ENCODE results near the gene SLC16A6.

The SLC16A6 gene

DNA sequence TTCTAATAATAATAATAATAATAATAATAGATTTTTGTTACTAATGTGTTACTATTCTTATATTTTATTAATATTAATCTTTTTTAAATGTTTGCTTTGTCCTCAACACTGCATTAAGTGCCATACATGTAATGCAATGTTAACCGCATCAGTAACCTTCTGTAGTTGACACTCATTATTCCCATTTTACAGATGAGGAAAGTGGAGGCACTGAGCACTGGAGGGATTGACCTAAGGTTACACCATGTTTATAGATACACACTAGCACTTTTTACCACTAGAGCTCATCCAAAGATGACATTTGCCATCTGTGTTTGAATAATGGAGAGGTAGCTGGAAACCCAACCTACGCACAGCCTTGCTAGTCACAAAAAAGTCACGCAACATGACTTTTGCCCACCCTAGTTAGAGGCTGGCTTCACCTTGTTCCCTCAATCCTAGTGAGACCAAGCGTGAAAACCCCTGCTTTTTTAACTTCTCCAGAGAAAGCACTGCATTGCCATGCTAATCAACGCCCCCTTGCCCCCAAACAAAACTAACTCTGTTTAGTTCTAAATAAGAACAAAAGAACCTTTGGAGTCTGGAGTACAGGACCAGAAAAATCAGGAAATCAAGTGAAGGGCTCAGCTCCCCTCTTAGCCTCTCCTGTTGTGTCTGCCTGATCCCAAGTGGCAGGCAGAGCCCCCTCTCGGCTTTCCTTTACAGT lies 2.7 kb upstream of the SLC16A6 start:
- no peak overlapping the region for H4K12ac ChIP-seq (ENCODE audit: low read depth, low read length)
- H2BK12ac ChIP-seq (ENCODE audit: low read length): peak overlapping the region; percentile 73
- H3K79me1 ChIP-seq (ENCODE audit: low read length): peaks cover 24% of the 10 kb centered on the region
- no peaks in the 10 kb centered on the region for H3K27me3 ChIP-seq (ENCODE audit: insufficient read depth, low read length)
- no peak overlapping the region for H3K4me3 ChIP-seq (ENCODE audit: low read depth, low read length)
- peak overlapping the region; percentile 16 for H3K27ac ChIP-seq (ENCODE audit: low read depth, low read length)
- no peak overlapping the region for H4K91ac ChIP-seq (ENCODE audit: low read depth, low read length)
- no peak overlapping the region for H4K8ac ChIP-seq (ENCODE audit: low read depth, low read length)
- no peak overlapping the region for H2AK5ac ChIP-seq (ENCODE audit: low read length)
- peak overlapping the region; percentile 35 for H3K18ac ChIP-seq (ENCODE audit: low read length)
- H3K4me1 ChIP-seq (ENCODE audit: control insufficient read depth in 1 of 2, insufficient read depth in 2 of 2, low read length in 2 of 2): peaks cover 12 to 13% of the 10 kb centered on the region in 2 experiments
- H3K9ac ChIP-seq (ENCODE audit: low read length): no peak overlapping the region
- H3K14ac ChIP-seq (ENCODE audit: low read length): no peak overlapping the region
- no peak overlapping the region for H3K23ac ChIP-seq (ENCODE audit: low read length)
- H3K36me3 ChIP-seq (ENCODE audit: control insufficient read depth in 1 of 2, insufficient read depth in 2 of 2, low read length in 2 of 2): no peaks in the 10 kb centered on the region
- H2BK5ac ChIP-seq (ENCODE audit: low read depth, low read length, poor library complexity): no peak overlapping the region
- no CpG with 5 or more reads among the region's 6 CpGs for WGBS (ENCODE audit: extremely low coverage, insufficient coverage, insufficient read length)
- no peak for DNase-seq
- no peak overlapping the region for H2AFZ ChIP-seq (ENCODE audit: insufficient read depth, low read length, poor library complexity)
- no peaks in the 10 kb centered on the region for H3K9me3 ChIP-seq (ENCODE audit: insufficient read depth, low read depth, low read length)
- H2BK120ac ChIP-seq (ENCODE audit: insufficient read depth, low read length, poor library complexity): no peak overlapping the region
- H3K4ac ChIP-seq (ENCODE audit: low read depth, low read length): peak overlapping the region; percentile 29
- peaks cover 10% of the 10 kb centered on the region for H3K79me2 ChIP-seq (ENCODE audit: control insufficient read depth, insufficient read depth, low read length, poor library complexity)
- H3K4me2 ChIP-seq (ENCODE audit: low read length): no peak overlapping the region

DNA sequence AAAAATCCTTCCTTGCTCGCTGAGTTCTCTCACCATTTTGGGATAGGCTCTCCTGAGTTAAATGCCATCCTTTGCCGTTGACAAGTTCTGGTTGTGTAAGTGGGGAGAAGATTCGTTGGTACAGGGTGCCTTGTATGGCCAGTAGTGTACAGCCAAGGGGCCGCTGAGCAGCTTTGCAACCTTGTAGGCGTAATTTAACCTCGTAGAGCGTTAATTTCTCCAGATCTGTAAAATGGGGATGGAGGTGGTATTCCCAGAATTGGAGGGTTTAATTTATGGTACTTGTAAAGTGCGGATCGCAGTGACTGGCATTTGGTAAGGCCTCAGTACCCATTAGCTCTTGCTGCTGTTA lies 1.7 kb upstream of the SLC16A6 start:
- Histone ChIP-seq H3K18ac (ENCODE audit: low read length) (no peak overlapping the region), H3K4me2 (ENCODE audit: low read length) (peak overlapping the region; percentile 87), H2BK120ac (ENCODE audit: insufficient read depth, low read length, poor library complexity) (no peak overlapping the region), H3K27me3 (ENCODE audit: insufficient read depth, low read length) (no peaks in the 10 kb centered on the region), H2BK5ac (ENCODE audit: low read depth, low read length, poor library complexity) (no peak overlapping the region), H2AFZ (ENCODE audit: insufficient read depth, low read length, poor library complexity) (no peak overlapping the region), H3K36me3 (ENCODE audit: control insufficient read depth in 1 of 2, insufficient read depth in 2 of 2, low read length in 2 of 2) (no peaks in the 10 kb centered on the region), H3K4me1 (ENCODE audit: control insufficient read depth in 1 of 2, insufficient read depth in 2 of 2, low read length in 2 of 2) (peaks cover 12 to 13% of the 10 kb centered on the region in 2 experiments), H3K4me3 (ENCODE audit: low read depth, low read length) (no peak overlapping the region), H3K4ac (ENCODE audit: low read depth, low read length) (no peak overlapping the region), H2AK5ac (ENCODE audit: low read length) (no peak overlapping the region), H4K8ac (ENCODE audit: low read depth, low read length) (peak overlapping the region; percentile 26), H3K23ac (ENCODE audit: low read length) (no peak overlapping the region), H2BK12ac (ENCODE audit: low read length) (no peak overlapping the region), H3K79me2 (ENCODE audit: control insufficient read depth, insufficient read depth, low read length, poor library complexity) (peaks cover 10% of the 10 kb centered on the region), H3K14ac (ENCODE audit: low read length) (no peak overlapping the region), H3K27ac (ENCODE audit: low read depth, low read length) (peak overlapping the region; percentile 22), H4K91ac (ENCODE audit: low read depth, low read length) (peak overlapping the region; percentile 96), H3K9me3 (ENCODE audit: insufficient read depth, low read depth, low read length) (no peaks in the 10 kb centered on the region), H3K79me1 (ENCODE audit: low read length) (peaks cover 24% of the 10 kb centered on the region), H3K9ac (ENCODE audit: low read length) (no peak overlapping the region), H4K12ac (ENCODE audit: low read depth, low read length) (no peak overlapping the region)
- no CpG with 5 or more reads among the region's 9 CpGs for WGBS (ENCODE audit: extremely low coverage, insufficient coverage, insufficient read length)
- DNase-seq: no peak

DNA sequence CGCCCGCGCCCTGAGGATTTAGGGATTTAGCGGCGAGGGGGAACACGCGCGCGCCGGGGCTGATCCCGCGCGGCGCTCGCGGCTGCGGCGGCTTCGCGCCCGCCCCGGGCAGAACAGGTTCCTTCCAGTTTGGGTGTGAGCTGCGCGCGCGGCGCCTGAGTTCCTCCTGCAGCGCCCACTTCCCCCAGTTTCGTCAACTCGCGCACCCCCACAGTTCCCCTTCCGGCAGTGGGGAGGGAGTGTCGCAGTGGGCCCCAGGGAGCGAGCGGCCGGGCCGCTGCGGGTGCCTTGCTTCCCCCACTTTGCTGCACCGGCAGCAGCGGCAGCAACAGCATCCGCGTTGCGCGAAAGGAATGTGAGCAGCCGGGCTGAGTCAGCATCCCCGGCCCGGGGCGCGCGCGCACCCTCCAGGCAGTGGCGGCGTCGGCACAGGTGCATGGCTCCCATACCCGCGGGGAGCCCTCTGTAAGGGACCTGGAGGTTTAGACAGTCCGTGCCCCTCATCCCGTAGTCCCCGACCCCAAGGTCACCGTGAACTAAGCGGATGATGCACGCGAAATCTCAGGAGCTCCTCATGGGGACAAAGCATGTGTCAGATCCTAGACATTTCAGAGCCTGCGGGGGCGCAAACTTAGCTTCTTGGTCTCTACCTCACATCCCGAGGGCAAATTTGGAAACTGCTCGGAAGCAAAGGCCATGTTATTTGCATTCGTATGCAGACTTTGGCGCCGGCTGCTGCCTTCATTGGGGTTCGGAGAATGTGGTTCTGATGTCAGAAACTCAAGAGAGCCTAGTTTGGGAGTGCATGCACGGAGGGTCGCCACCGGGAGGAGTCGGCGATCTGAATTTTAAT lies 1.1 kb upstream of the SLC16A6 start:
- peak overlapping the region; percentile 96 for H4K91ac ChIP-seq (ENCODE audit: low read depth, low read length)
- no peaks in the 10 kb centered on the region for H3K36me3 ChIP-seq (ENCODE audit: control insufficient read depth in 1 of 2, insufficient read depth in 2 of 2, low read length in 2 of 2)
- peaks cover 24% of the 10 kb centered on the region for H3K79me1 ChIP-seq (ENCODE audit: low read length)
- H3K27me3 ChIP-seq (ENCODE audit: insufficient read depth, low read length): no peaks in the 10 kb centered on the region
- no CpG with 5 or more reads among the region's 76 CpGs for WGBS (ENCODE audit: extremely low coverage, insufficient coverage, insufficient read length)
- H2AFZ ChIP-seq (ENCODE audit: insufficient read depth, low read length, poor library complexity): peak overlapping the region; percentile 93
- no peak overlapping the region for H3K23ac ChIP-seq (ENCODE audit: low read length)
- peak overlapping the region; percentile 79 for H3K27ac ChIP-seq (ENCODE audit: low read depth, low read length)
- peak overlapping the region; percentile 70 for H4K8ac ChIP-seq (ENCODE audit: low read depth, low read length)
- H2BK120ac ChIP-seq (ENCODE audit: insufficient read depth, low read length, poor library complexity): peak overlapping the region; percentile 85
- H2BK5ac ChIP-seq (ENCODE audit: low read depth, low read length, poor library complexity): peak overlapping the region; percentile 81
- H3K4ac ChIP-seq (ENCODE audit: low read depth, low read length): peak overlapping the region; percentile 49
- peak; percentile 83 to 85 for DNase-seq
- peak overlapping the region; percentile 75 for H3K9ac ChIP-seq (ENCODE audit: low read length)
- H4K12ac ChIP-seq (ENCODE audit: low read depth, low read length): peak overlapping the region; percentile 87
- H3K9me3 ChIP-seq (ENCODE audit: insufficient read depth, low read depth, low read length): no peaks in the 10 kb centered on the region
- peak overlapping the region; percentile 87 for H3K4me2 ChIP-seq (ENCODE audit: low read length)
- peak overlapping the region; percentile 20 for H2AK5ac ChIP-seq (ENCODE audit: low read length)
- peak overlapping the region; percentile 76 for H3K14ac ChIP-seq (ENCODE audit: low read length)
- peak overlapping the region; percentile 85 for H3K4me3 ChIP-seq (ENCODE audit: low read depth, low read length)
- H2BK12ac ChIP-seq (ENCODE audit: low read length): peak overlapping the region; percentile 84
- H3K18ac ChIP-seq (ENCODE audit: low read length): peak overlapping the region; percentile 93
- peaks cover 10% of the 10 kb centered on the region for H3K79me2 ChIP-seq (ENCODE audit: control insufficient read depth, insufficient read depth, low read length, poor library complexity)
- H3K4me1 ChIP-seq (ENCODE audit: control insufficient read depth in 1 of 2, insufficient read depth in 2 of 2, low read length in 2 of 2): peaks cover 12 to 13% of the 10 kb centered on the region in 2 experiments

DNA sequence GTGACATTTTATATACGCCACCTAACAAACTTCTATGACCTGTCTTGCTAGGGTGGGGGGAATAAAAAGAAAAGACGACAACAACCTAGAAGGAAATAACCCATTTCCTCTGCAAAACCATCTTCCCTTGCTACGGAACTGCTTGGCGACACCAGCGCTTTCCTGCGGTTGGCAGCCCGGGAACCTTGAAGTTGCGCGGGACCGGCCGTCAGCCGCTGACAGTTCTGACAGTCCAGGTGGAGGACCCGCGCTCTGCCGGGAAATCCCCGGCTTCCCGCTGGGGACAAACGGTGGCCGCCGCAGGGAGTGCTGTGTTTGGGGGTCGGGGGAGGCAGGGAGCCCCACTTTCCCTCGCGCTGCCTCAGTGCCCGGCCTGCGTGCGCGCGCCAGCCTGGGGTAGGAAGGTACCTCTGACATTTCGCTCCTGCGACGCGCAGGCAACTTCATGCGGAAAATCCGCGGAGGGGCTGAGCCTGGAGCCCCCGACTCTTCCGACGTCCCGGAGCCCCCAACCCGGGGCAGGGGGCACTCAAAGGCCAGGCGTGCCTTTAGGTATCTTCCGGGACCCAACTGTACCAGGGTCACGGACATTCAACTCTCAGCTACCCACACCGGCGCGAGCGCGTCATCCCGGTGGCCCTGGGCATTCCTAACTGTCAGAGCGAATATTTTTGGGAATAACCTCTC lies 516 bp downstream of the SLC16A6 start:
- Histone ChIP-seq H3K18ac (ENCODE audit: low read length) (peak overlapping the region; percentile 57), H2BK12ac (ENCODE audit: low read length) (peak overlapping the region; percentile 27), H3K4ac (ENCODE audit: low read depth, low read length) (peak overlapping the region; percentile 81), H4K12ac (ENCODE audit: low read depth, low read length) (no peak overlapping the region), H3K4me3 (ENCODE audit: low read depth, low read length) (peak overlapping the region; percentile 71), H3K27ac (ENCODE audit: low read depth, low read length) (peak overlapping the region; percentile 32), H3K14ac (ENCODE audit: low read length) (peak overlapping the region; percentile 33), H4K91ac (ENCODE audit: low read depth, low read length) (peak overlapping the region; percentile 68), H3K9me3 (ENCODE audit: insufficient read depth, low read depth, low read length) (no peaks in the 10 kb centered on the region), H2AFZ (ENCODE audit: insufficient read depth, low read length, poor library complexity) (peak overlapping the region; percentile 65), H3K36me3 (ENCODE audit: control insufficient read depth in 1 of 2, insufficient read depth in 2 of 2, low read length in 2 of 2) (peaks cover 0 to 1% of the 10 kb centered on the region in 2 experiments), H3K79me1 (ENCODE audit: low read length) (peaks cover 22% of the 10 kb centered on the region), H3K9ac (ENCODE audit: low read length) (peak overlapping the region; percentile 35), H3K79me2 (ENCODE audit: control insufficient read depth, insufficient read depth, low read length, poor library complexity) (peaks cover 10% of the 10 kb centered on the region), H4K8ac (ENCODE audit: low read depth, low read length) (peak overlapping the region; percentile 22), H3K27me3 (ENCODE audit: insufficient read depth, low read length) (no peaks in the 10 kb centered on the region), H2BK120ac (ENCODE audit: insufficient read depth, low read length, poor library complexity) (peak overlapping the region; percentile 84), H3K4me1 (ENCODE audit: control insufficient read depth in 1 of 2, insufficient read depth in 2 of 2, low read length in 2 of 2) (peaks cover 6 to 7% of the 10 kb centered on the region in 2 experiments), H2BK5ac (ENCODE audit: low read depth, low read length, poor library complexity) (peak overlapping the region; percentile 25), H3K23ac (ENCODE audit: low read length) (no peak overlapping the region), H3K4me2 (ENCODE audit: low read length) (peak overlapping the region; percentile 87), H2AK5ac (ENCODE audit: low read length) (no peak overlapping the region)
- peak in 1 of 2 donors; percentile 56 for DNase-seq
- whole genome bisulfite sequencing (ENCODE audit: extremely low coverage, insufficient coverage, insufficient read length): no CpG with 5 or more reads among the region's 50 CpGs

All from trophoblast cell (in vitro differentiated cells and primary cell).